Mesothelial cell of epicardium (in vitro differentiated cells): Measurements from ENCODE around the gene LHX8. TPM values are rescaled to one million over a fixed set of nuclear protein-coding genes. Genes with fewer than 3 reads are reported as not detected.

Experiments used
- DNase-seq, 2 experiments: peaks; one replicate each; pipeline ENCODE4 v3.0.0; 2021; ENCODE audit warnings: low spot score in 2 of 2; ENCODE audit not compliant: unreplicated experiment in 2 of 2
- H3K27ac Mint-ChIP-seq: 2 replicates; pipeline ENCODE4 v1.8.0; 2021; ENCODE audit warnings: mixed read lengths
- H3K27me3 Mint-ChIP-seq: 2 replicates; pipeline ENCODE4 v1.8.0; 2021; ENCODE audit warnings: low read depth, mixed read lengths
- H3K36me3 Mint-ChIP-seq: 2 replicates; pipeline ENCODE4 v1.8.0; 2021; ENCODE audit warnings: mixed read lengths
- H3K4me1 Mint-ChIP-seq: 2 replicates; pipeline ENCODE4 v1.8.0; 2021; ENCODE audit warnings: mixed read lengths
- H3K4me3 Mint-ChIP-seq: 2 replicates; pipeline ENCODE4 v1.8.0; 2021; ENCODE audit warnings: mild to moderate bottlenecking, moderate library complexity, mixed read lengths
- H3K9me3 Mint-ChIP-seq: 2 replicates; pipeline ENCODE4 v1.8.0; 2021; ENCODE audit warnings: mixed read lengths
- CTCF ChIP-seq: fragments of 200-600 bp; sonication (generic); IDR thresholded peaks from one replicate; pipeline ENCODE4 v1.5.0; 2021; ENCODE audit warnings: antibody characterized with exemption; ENCODE audit not compliant: unreplicated experiment
- total RNA-seq: library from RNA; stranded (reverse); gene quantifications from 3 replicates; pipeline ENCODE4 v1.2.1, GENCODE V29; 2021

The LHX8 gene
- total RNA-seq, 1 donor from 2014 or later: 0.36 TPM

- Mint-ChIP-seq H3K36me3 (no peaks in the 10 kb centered on the region), H3K4me3 (no peak overlapping the region), H3K4me1 (no peaks in the 10 kb centered on the region), H3K9me3 (no peaks in the 10 kb centered on the region), H3K27me3 (peaks cover 65% of the 10 kb centered on the region), H3K27ac (no peak overlapping the region)
- TF ChIP-seq CTCF: no peak
- DNase-seq: no peak
Measured at GRCh38 chr1:75125161-75125726, 8.9 kb upstream of the LHX8 start.

GRCh38 chr1:75126611-75127101 is 7.5 kb upstream of the LHX8 start:
- Mint-ChIP-seq H3K4me3 (no peak overlapping the region), H3K27ac (no peak overlapping the region), H3K4me1 (peaks cover 5% of the 10 kb centered on the region), H3K36me3 (no peaks in the 10 kb centered on the region), H3K27me3 (peaks cover 69% of the 10 kb centered on the region), H3K9me3 (no peaks in the 10 kb centered on the region)
- TF ChIP-seq CTCF: no peak
- no peak for DNase-seq

GRCh38 chr1:75127916-75128717 is 6.1 kb upstream of the LHX8 start:
- no peak overlapping the region for H3K4me3 Mint-ChIP-seq
- peaks cover 5% of the 10 kb centered on the region for H3K4me1 Mint-ChIP-seq
- H3K9me3 Mint-ChIP-seq: no peaks in the 10 kb centered on the region
- peaks cover 78% of the 10 kb centered on the region for H3K27me3 Mint-ChIP-seq
- no peak for TF ChIP-seq CTCF
- H3K27ac Mint-ChIP-seq: no peak overlapping the region
- H3K36me3 Mint-ChIP-seq: no peaks in the 10 kb centered on the region
- no peak for DNase-seq

- Mint-ChIP-seq H3K36me3 (no peaks in the 10 kb centered on the region), H3K27ac (no peak overlapping the region), H3K9me3 (no peaks in the 10 kb centered on the region), H3K4me1 (peaks cover 15% of the 10 kb centered on the region), H3K4me3 (no peak overlapping the region), H3K27me3 (peaks cover 93% of the 10 kb centered on the region)
- TF ChIP-seq CTCF: no peak
- DNase-seq: no peak
Measured at GRCh38 chr1:75129660-75129982, 4.6 kb upstream of the LHX8 start.

GRCh38 chr1:75129983-75130789 is 4.0 kb upstream of the LHX8 start:
- Mint-ChIP-seq H3K36me3 (no peaks in the 10 kb centered on the region), H3K4me3 (no peak overlapping the region), H3K27me3 (peaks cover 95% of the 10 kb centered on the region), H3K27ac (no peak overlapping the region), H3K4me1 (peaks cover 21% of the 10 kb centered on the region), H3K9me3 (no peaks in the 10 kb centered on the region)
- no peak for DNase-seq
- no peak for TF ChIP-seq CTCF
